ENCODE data around the gene GDPGP1. TPM values are rescaled to one million over a fixed set of nuclear protein-coding genes. Genes with fewer than 3 reads are reported as not detected.

GDPGP1 gene, protein sequence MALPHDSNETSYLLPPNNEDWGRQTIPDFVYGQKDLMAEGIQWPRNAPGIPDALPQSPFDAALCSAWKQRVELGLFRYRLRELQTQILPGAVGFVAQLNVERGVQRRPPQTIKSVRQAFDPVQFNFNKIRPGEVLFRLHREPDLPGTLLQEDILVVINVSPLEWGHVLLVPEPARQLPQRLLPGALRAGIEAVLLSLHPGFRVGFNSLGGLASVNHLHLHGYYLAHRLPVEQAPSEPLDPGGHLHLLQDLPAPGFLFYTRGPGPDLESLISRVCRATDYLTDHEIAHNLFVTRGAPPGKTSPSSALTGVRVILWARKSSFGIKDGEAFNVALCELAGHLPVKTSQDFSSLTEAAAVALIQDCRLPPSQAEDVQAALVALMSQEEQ
- 9.0 and 29.0 TPM in 2 replicates for total RNA-seq (2011; cell fraction: chromatin; rRNA removed; ENCODE audit: low replicate concordance)
- total RNA-seq (2011; cell fraction: nucleolus; rRNA removed): 29.9 and 32.4 TPM in 2 replicates
- total RNA-seq (2011; cell fraction: nucleoplasm; rRNA removed): 18.3 and 18.8 TPM in 2 replicates
- total RNA-seq (2014; rRNA removed) (3.9 and 4.0 TPM in 2 replicates), total RNA-seq (2014; rRNA removed; fragmentation: Illumina TruSeq; extraction: Trizol) (2.8 and 3.0 TPM in 2 replicates), total RNA-seq (2015; rRNA removed; fragmentation: Illumina TruSeq; extraction: Trizol) (2.4 and 3.0 TPM in 2 replicates), total RNA-seq (2021) (6.0 and 6.1 TPM in 2 replicates), polyA plus RNA-seq (2011; rRNA removed) (3.7 and 4.0 TPM in 2 replicates), polyA plus RNA-seq (2014; fragmentation: Illumina TruSeq; extraction: Trizol) (1.2 and 2.0 TPM in 2 replicates), polyA plus RNA-seq (2014; fragmentation: Nextera tagmentation; extraction: Ambion mirVana) (under 1 TPM; 0.78 to 0.92 TPM), polyA plus RNA-seq (2014; rRNA removed) (2.6 and 3.3 TPM in 2 replicates), polyA minus RNA-seq (2011; rRNA and poly(A)+ RNA removed) (7.1 and 7.7 TPM in 2 replicates), Bru-seq, nascent RNA (percentile 47 among the genes with signal in this experiment), BruChase-seq, experiment 1, labeled RNA remaining after a 2-hour chase (percentile 45 among the genes with signal in this experiment), BruChase-seq, experiment 2, labeled RNA remaining after a 6-hour chase (percentile 48 among the genes with signal in this experiment)
- 1.4 and 2.7 TPM in 2 replicates for polyA plus RNA-seq (2011; cell fraction: cytosol; rRNA removed)
- polyA plus RNA-seq (2011; cell fraction: nucleus; rRNA removed): 9.9 and 12.7 TPM in 2 replicates
- polyA plus RNA-seq (2012): 2.3 and 4.2 TPM in 2 replicates
- 6.0 and 7.6 TPM in 2 replicates for polyA minus RNA-seq (2011; cell fraction: cytosol; rRNA and poly(A)+ RNA removed)
- polyA minus RNA-seq (2011; cell fraction: nucleus; rRNA and poly(A)+ RNA removed): 13.9 and 15.4 TPM in 2 replicates
- long read RNA-seq, experiment 1, partial matches to known transcripts: 1 of 1 reads
- long read RNA-seq, experiment 1, other reads (novel, unspliced or antisense): 0 of 1 reads
- long read RNA-seq, experiment 2, partial matches to known transcripts: 1 of 1 reads
- long read RNA-seq, experiment 2, other reads (novel, unspliced or antisense): 0 of 1 reads
- long read RNA-seq, experiment 3, partial matches to known transcripts: 0 of 1 reads
- long read RNA-seq, experiment 3, other reads (novel, unspliced or antisense): 0 of 1 reads

- POLR2A ChIA-PET: interaction anchor here (0.5 to 2.0 kb wide), 15 partner anchors 10 to 671 kb away, joined by 3 to 15 read pairs (median 4); partner anchors contain the start of genes IDH2, SEMA4B and TTLL13
- peak within 1 kb of the TSS; percentile 94 for H3K4me2 ChIP-seq (ENCODE audit: insufficient read depth, low read length)
- TF ChIP-seq KAT7 (CRISPR knock-in tag; IDR thresholded peaks at IDR 0.05; ENCODE audit: borderline replicate concordance): 0 out of 2 replicates have a peak, but pooled peaks have one; percentile 52
Observed at GRCh38 chr15:90234096-90234988, at the start of gene GDPGP1. Gene GDPGP1, plus strand, starts transcription at chr15:90234209. Its CDS starts 6,700 bp downstream, at chr15:90240909.

More at GRCh38 chr15:90234096-90234988, at the start of gene GDPGP1:
- H3K27me3 ChIP-seq (ENCODE audit: control insufficient read depth in 2 of 2, insufficient read depth in 2 of 2, low read length in 2 of 2): no peaks in the 10 kb centered on the region
- ATAC-seq: no peak
- peak within 1 kb of the TSS; percentile 83 for H3K27ac ChIP-seq (ENCODE audit: extremely low read depth, low read depth, low read length)
- H4K20me1 ChIP-seq (replicated peaks; ENCODE audit: control insufficient read depth, insufficient read depth, low read length): 0 out of 2 replicates have a peak, but pooled peaks cover 4% of the 10 kb centered on the region
- BruUV-seq (replicated peaks): no TSS peak
- no peaks in the 10 kb centered on the region for H3K9me3 ChIP-seq (replicated peaks; ENCODE audit: control insufficient read depth, insufficient read depth, low read depth, low read length)
- H2AFZ ChIP-seq (ENCODE audit: low read depth, low read length): peak within 1 kb of the TSS; percentile 93
- no peaks in the 10 kb centered on the region for H3K9me1 ChIP-seq (ENCODE audit: control insufficient read depth, insufficient read depth, low read length)
- peaks cover 9 to 35% of the 10 kb centered on the region in 2 experiments; a peak in 4 of 5 replicates for H3K4me1 ChIP-seq (replicated peaks in 1 of 2; ENCODE audit: control insufficient read depth in 2 of 2, insufficient read depth in 2 of 2, low read length in 2 of 2)
- H3K4me3 ChIP-seq: peak within 1 kb of the TSS; percentile 78
- H3K9ac ChIP-seq (ENCODE audit: insufficient read depth in 1 of 2, low read depth in 2 of 2, low read length in 2 of 2): peak within 1 kb of the TSS; percentile 79 to 93
- H3K36me3 ChIP-seq (ENCODE audit: control insufficient read depth, insufficient read depth, low read length): peaks cover 50% of the 10 kb centered on the region
- H3K79me2 ChIP-seq (ENCODE audit: control insufficient read depth, insufficient read depth, low read length): peaks cover 32% of the 10 kb centered on the region
- in situ Hi-C loops (cut with MboI): loop anchor here (10.0 kb wide), 1 partner anchor 450 kb away; no protein-coding TSS in a partner anchor
- CTCF ChIA-PET (ENCODE audit: low intra/inter-chr PET ratio): no interaction called here
- intact Hi-C loops (cut with micrococcal nuclease): loop anchor here (2.0 to 5.0 kb wide), 2 partner anchors 32 to 53 kb away; no protein-coding TSS in a partner anchor
- no peak for DNase-seq (ENCODE audit: extremely low read depth in 1 of 4, low spot score in 3 of 4)
- no peak for FAIRE-seq
- 3% methylated on average over 28 of the region's 49 CpGs for WGBS (ENCODE audit: insufficient coverage, low coverage, missing lambda C conversion rate)

Measured in K562 (cell line).